ENCODE results near the gene RCAN1.

Gene RCAN1

GRCh38 chr21:34582506-34583150 is 32.3 kb downstream of the RCAN1 start:
- TF ChIP-seq, protein P1, sequence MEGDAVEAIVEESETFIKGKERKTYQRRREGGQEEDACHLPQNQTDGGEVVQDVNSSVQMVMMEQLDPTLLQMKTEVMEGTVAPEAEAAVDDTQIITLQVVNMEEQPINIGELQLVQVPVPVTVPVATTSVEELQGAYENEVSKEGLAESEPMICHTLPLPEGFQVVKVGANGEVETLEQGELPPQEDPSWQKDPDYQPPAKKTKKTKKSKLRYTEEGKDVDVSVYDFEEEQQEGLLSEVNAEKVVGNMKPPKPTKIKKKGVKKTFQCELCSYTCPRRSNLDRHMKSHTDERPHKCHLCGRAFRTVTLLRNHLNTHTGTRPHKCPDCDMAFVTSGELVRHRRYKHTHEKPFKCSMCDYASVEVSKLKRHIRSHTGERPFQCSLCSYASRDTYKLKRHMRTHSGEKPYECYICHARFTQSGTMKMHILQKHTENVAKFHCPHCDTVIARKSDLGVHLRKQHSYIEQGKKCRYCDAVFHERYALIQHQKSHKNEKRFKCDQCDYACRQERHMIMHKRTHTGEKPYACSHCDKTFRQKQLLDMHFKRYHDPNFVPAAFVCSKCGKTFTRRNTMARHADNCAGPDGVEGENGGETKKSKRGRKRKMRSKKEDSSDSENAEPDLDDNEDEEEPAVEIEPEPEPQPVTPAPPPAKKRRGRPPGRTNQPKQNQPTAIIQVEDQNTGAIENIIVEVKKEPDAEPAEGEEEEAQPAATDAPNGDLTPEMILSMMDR (conservative IDR thresholded peaks at IDR 0.05; ENCODE audit: low read depth, low read length) = peak; percentile 68
- no peak overlapping the region for H3K4me3 ChIP-seq (ENCODE audit: low read length)
- no peak for DNase-seq (ENCODE audit: low read depth)

GRCh38 chr21:34580181-34580700 is 34.7 kb downstream of the RCAN1 start:
- no peak overlapping the region for H3K4me3 ChIP-seq (ENCODE audit: low read length)
- TF ChIP-seq, protein P1 (conservative IDR thresholded peaks at IDR 0.05; ENCODE audit: low read depth, low read length) = no peak
- DNase-seq (ENCODE audit: low read depth) = no peak

GRCh38 chr21:34579411-34579810 is 35.5 kb downstream of the RCAN1 start:
- DNase-seq (ENCODE audit: low read depth) = no peak
- no peak overlapping the region for H3K4me3 ChIP-seq (ENCODE audit: low read length)
- TF ChIP-seq, protein P1 (conservative IDR thresholded peaks at IDR 0.05; ENCODE audit: low read depth, low read length) = no peak

- TF ChIP-seq, protein P1 (conservative IDR thresholded peaks at IDR 0.05; ENCODE audit: low read depth, low read length) = no peak
- no peak for DNase-seq (ENCODE audit: low read depth)
- no peak overlapping the region for H3K4me3 ChIP-seq (ENCODE audit: low read length)
These were observed 38.8 kb downstream of the RCAN1 start for GRCh38 chr21:34576041-34576511.

GRCh38 chr21:34574601-34575529 is 40.0 kb downstream of the RCAN1 start:
- no peak overlapping the region for H3K4me3 ChIP-seq (ENCODE audit: low read length)
- DNase-seq (ENCODE audit: low read depth) = no peak
- TF ChIP-seq, protein P1 (conservative IDR thresholded peaks at IDR 0.05; ENCODE audit: low read depth, low read length) = no peak

- TF ChIP-seq, protein P1 (conservative IDR thresholded peaks at IDR 0.05; ENCODE audit: low read depth, low read length) = no peak
- H3K4me3 ChIP-seq (ENCODE audit: low read length) = no peak overlapping the region
- no peak for DNase-seq (ENCODE audit: low read depth)
These were observed 42.9 kb downstream of the RCAN1 start for GRCh38 chr21:34571994-34572393.
